ENCODE measurements around the gene SSUH2. TPM values are rescaled to one million over a fixed set of nuclear protein-coding genes. Genes with fewer than 3 reads are reported as not detected.

The SSUH2 gene
- polyA plus RNA-seq, 1 donor from 2014 or later: not detected

- Mint-ChIP-seq H3K27me3 (no peaks in the 10 kb centered on the region), H3K4me3 (no peak overlapping the region), H3K4me1 (peaks cover 9 to 14% (median 11%) of the 10 kb centered on the region in 3 donors), H3K27ac (no peak overlapping the region), H3K9me3 (no peaks in the 10 kb centered on the region), H3K36me3 (peaks cover 5% of the 10 kb centered on the region)
Measured at GRCh38 chr3:8575364-8576104, 69.1 kb downstream of the SSUH2 start.

- H3K4me3 Mint-ChIP-seq: no peak overlapping the region
- H3K27me3 Mint-ChIP-seq: no peaks in the 10 kb centered on the region
- H3K9me3 Mint-ChIP-seq: no peaks in the 10 kb centered on the region
- H3K27ac Mint-ChIP-seq: no peak overlapping the region
- peaks cover 11 to 14% (median 12%) of the 10 kb centered on the region in 3 donors for H3K4me1 Mint-ChIP-seq
- H3K36me3 Mint-ChIP-seq: peaks cover 8% of the 10 kb centered on the region
Measured at GRCh38 chr3:8574670-8575322, 69.8 kb downstream of the SSUH2 start.

GRCh38 chr3:8574040-8574669, 70.4 kb downstream of the SSUH2 start:
- Mint-ChIP-seq H3K4me1 (peaks cover 11 to 14% (median 12%) of the 10 kb centered on the region in 3 donors), H3K27me3 (no peaks in the 10 kb centered on the region), H3K27ac (no peak overlapping the region), H3K4me3 (no peak overlapping the region), H3K9me3 (no peaks in the 10 kb centered on the region), H3K36me3 (peaks cover 9% of the 10 kb centered on the region)

- H3K4me1 Mint-ChIP-seq: peaks cover 7 to 12% (median 12%) of the 10 kb centered on the region in 3 donors
- H3K4me3 Mint-ChIP-seq: no peak overlapping the region
- H3K9me3 Mint-ChIP-seq: no peaks in the 10 kb centered on the region
- peaks cover 12% of the 10 kb centered on the region for H3K36me3 Mint-ChIP-seq
- H3K27ac Mint-ChIP-seq: no peak overlapping the region
- no peaks in the 10 kb centered on the region for H3K27me3 Mint-ChIP-seq
Measured at GRCh38 chr3:8573342-8573926, 71.2 kb downstream of the SSUH2 start.

GRCh38 chr3:8571256-8571655, 73.3 kb downstream of the SSUH2 start:
- no peak overlapping the region for H3K27ac Mint-ChIP-seq
- no peaks in the 10 kb centered on the region for H3K9me3 Mint-ChIP-seq
- H3K4me1 Mint-ChIP-seq: peaks cover 7 to 9% (median 8%) of the 10 kb centered on the region in 3 donors
- peaks cover 12% of the 10 kb centered on the region for H3K36me3 Mint-ChIP-seq
- no peaks in the 10 kb centered on the region for H3K27me3 Mint-ChIP-seq
- peak overlapping the region in 1 of 4 donors; percentile 74 for H3K4me3 Mint-ChIP-seq

Other genes with a start within 250 kb of the SSUH2 start
- 4.8 TPM for gene LMCD1, start 143.0 kb downstream of the SSUH2 start, polyA plus RNA-seq
- gene CAV3, start 89.0 kb upstream of the SSUH2 start, polyA plus RNA-seq: not detected
- 0.14 TPM for gene OXTR, start 124.8 kb upstream of the SSUH2 start, polyA plus RNA-seq

Measured in IgD-negative memory B cell (primary cell).